ENCODE data around the gene RNU5D-1. TPM values are rescaled to one million over a fixed set of nuclear protein-coding genes. Genes with fewer than 3 reads are reported as not detected.

The RNU5D-1 gene
- polyA plus RNA-seq, 3 donors: not detected

DNA sequence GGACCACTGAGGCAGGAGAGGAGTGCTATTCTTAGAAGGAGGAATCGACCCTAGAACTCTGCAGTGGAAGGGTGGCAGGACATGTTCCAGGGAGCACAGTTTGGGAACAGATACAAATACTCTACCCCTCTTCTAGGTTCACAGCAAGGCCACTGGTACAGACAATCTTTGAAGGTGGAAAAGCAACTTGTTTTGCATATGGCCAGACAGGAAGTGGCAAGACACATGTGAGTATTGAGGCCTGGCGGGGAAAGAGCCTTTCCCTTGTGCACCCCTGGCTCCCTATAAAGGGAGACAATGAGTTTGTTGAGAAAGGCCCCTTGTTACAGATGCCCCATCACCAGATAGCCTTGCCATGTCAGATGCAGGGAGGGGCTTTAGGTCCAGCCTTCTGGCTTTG is 26.4 kb upstream of the RNU5D-1 start:
- no peaks in the 10 kb centered on the region for H3K27me3 ChIP-seq (ENCODE audit: control insufficient read depth in 2 of 2, insufficient read depth in 2 of 2, low read length in 2 of 2)
- H3K4me1 ChIP-seq (ENCODE audit: control insufficient read depth in 1 of 2, insufficient read depth in 2 of 2, low read length in 2 of 2): no peaks in the 10 kb centered on the region
- intact Hi-C loops (cut with micrococcal nuclease): no loop called here
- TF ChIP-seq, protein P1, sequence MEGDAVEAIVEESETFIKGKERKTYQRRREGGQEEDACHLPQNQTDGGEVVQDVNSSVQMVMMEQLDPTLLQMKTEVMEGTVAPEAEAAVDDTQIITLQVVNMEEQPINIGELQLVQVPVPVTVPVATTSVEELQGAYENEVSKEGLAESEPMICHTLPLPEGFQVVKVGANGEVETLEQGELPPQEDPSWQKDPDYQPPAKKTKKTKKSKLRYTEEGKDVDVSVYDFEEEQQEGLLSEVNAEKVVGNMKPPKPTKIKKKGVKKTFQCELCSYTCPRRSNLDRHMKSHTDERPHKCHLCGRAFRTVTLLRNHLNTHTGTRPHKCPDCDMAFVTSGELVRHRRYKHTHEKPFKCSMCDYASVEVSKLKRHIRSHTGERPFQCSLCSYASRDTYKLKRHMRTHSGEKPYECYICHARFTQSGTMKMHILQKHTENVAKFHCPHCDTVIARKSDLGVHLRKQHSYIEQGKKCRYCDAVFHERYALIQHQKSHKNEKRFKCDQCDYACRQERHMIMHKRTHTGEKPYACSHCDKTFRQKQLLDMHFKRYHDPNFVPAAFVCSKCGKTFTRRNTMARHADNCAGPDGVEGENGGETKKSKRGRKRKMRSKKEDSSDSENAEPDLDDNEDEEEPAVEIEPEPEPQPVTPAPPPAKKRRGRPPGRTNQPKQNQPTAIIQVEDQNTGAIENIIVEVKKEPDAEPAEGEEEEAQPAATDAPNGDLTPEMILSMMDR (IDR thresholded peaks at IDR 0.05): no peak
- no peaks in the 10 kb centered on the region for H3K79me2 ChIP-seq (ENCODE audit: insufficient read depth, low read length)
- peaks cover 79 to 98% of the 10 kb centered on the region in 2 donors for H3K36me3 ChIP-seq (replicated peaks in 1 of 2; ENCODE audit: control insufficient read depth in 1 of 2, insufficient read depth in 2 of 2, low read length in 2 of 2)
- peak overlapping the region in 4 of 7 donors; percentile 3 to 66 (median 45) for H3K27ac Mint-ChIP-seq
- no peaks in the 10 kb centered on the region for H3K4me1 Mint-ChIP-seq
- H3K9me3 ChIP-seq (replicated peaks in 1 of 2; ENCODE audit: control insufficient read depth in 1 of 2, insufficient read depth in 1 of 2, low read length in 2 of 2): no peaks in the 10 kb centered on the region
- WGBS (ENCODE audit: insufficient coverage): 83% methylated on average over 1 of the region's 2 CpGs
- H4K20me1 ChIP-seq (ENCODE audit: insufficient read depth, low read length): no peaks in the 10 kb centered on the region
- H3K9me3 Mint-ChIP-seq: no peaks in the 10 kb centered on the region
- H3K4me3 ChIP-seq (replicated peaks in 1 of 3; ENCODE audit: low read depth in 2 of 3, low read length in 3 of 3): no peak overlapping the region
- peaks cover 71 to 95% of the 10 kb centered on the region in 2 donors for H3K36me3 Mint-ChIP-seq
- H3K9ac ChIP-seq (ENCODE audit: insufficient read depth, low read length, poor library complexity, severe bottlenecking): no peak overlapping the region
- H3K27ac ChIP-seq (ENCODE audit: low read depth in 1 of 2, low read length in 2 of 2): peak overlapping the region in 1 of 2 donors; percentile 11
- H3K4me3 Mint-ChIP-seq: no peak overlapping the region
- no peaks in the 10 kb centered on the region for H3K27me3 Mint-ChIP-seq (ENCODE audit: low read depth in 3 of 3)
- DNase-seq: no peak
- no peak overlapping the region for H3K4me2 ChIP-seq (replicated peaks; ENCODE audit: extremely low read depth, low read length, poor library complexity, severe bottlenecking)
- no peak overlapping the region for H2AFZ ChIP-seq (ENCODE audit: insufficient read depth, low read depth, low read length, poor library complexity, severe bottlenecking)

DNA sequence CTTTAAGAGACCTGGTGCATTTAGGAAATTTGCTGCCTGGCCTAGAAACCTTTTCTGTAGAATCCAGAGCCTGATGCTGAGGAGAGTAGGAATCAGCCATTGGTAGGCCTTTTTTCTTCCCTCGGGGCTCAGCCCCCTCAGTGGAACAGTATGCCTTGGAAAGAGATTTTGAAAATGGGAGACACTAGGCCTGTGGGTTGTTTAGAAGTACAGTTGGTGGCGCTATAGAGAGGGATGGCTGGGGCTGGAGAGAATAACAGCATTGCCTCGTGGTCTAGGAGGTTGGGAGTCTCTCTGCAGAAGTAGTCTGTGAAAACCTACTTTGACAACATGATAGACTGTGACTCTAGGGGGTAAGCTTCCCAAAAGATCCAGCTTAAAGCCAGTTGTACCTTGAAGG is 16.9 kb upstream of the RNU5D-1 start:
- Histone ChIP-seq H3K27ac (ENCODE audit: low read depth in 1 of 2, low read length in 2 of 2) (no peak overlapping the region), H3K4me2 (replicated peaks; ENCODE audit: extremely low read depth, low read length, poor library complexity, severe bottlenecking) (no peak overlapping the region), H2AFZ (ENCODE audit: insufficient read depth, low read depth, low read length, poor library complexity, severe bottlenecking) (no peak overlapping the region), H3K36me3 (replicated peaks in 1 of 2; ENCODE audit: control insufficient read depth in 1 of 2, insufficient read depth in 2 of 2, low read length in 2 of 2) (peaks cover 34 to 71% of the 10 kb centered on the region in 2 donors), H3K79me2 (ENCODE audit: insufficient read depth, low read length) (peaks cover 49% of the 10 kb centered on the region), H3K4me3 (replicated peaks in 1 of 3; ENCODE audit: low read depth in 2 of 3, low read length in 3 of 3) (no peak overlapping the region), H3K27me3 (ENCODE audit: control insufficient read depth in 2 of 2, insufficient read depth in 2 of 2, low read length in 2 of 2) (no peaks in the 10 kb centered on the region), H3K9me3 (replicated peaks in 1 of 2; ENCODE audit: control insufficient read depth in 1 of 2, insufficient read depth in 1 of 2, low read length in 2 of 2) (no peaks in the 10 kb centered on the region), H3K4me1 (ENCODE audit: control insufficient read depth in 1 of 2, insufficient read depth in 2 of 2, low read length in 2 of 2) (no peaks in the 10 kb centered on the region), H4K20me1 (ENCODE audit: insufficient read depth, low read length) (no peaks in the 10 kb centered on the region), H3K9ac (ENCODE audit: insufficient read depth, low read length, poor library complexity, severe bottlenecking) (no peak overlapping the region)
- H3K27me3 Mint-ChIP-seq (ENCODE audit: low read depth in 3 of 3): no peaks in the 10 kb centered on the region
- no CpG with 5 or more reads among the region's 3 CpGs for WGBS (ENCODE audit: insufficient coverage)
- H3K36me3 Mint-ChIP-seq: peaks cover 32 to 79% of the 10 kb centered on the region in 2 donors
- H3K9me3 Mint-ChIP-seq: no peaks in the 10 kb centered on the region
- H3K27ac Mint-ChIP-seq: peak overlapping the region in 1 of 7 donors; percentile 58
- intact Hi-C loops (cut with micrococcal nuclease): no loop called here
- peaks cover 1% of the 10 kb centered on the region for H3K4me1 Mint-ChIP-seq
- no peak overlapping the region for H3K4me3 Mint-ChIP-seq
- TF ChIP-seq, protein P1 (IDR thresholded peaks at IDR 0.05): no peak
- DNase-seq: no peak

Data from CD14-positive monocyte (primary cell).